AG04450 (cell line): ENCODE data around the gene ARHGAP19. TPM values are rescaled to one million over a fixed set of nuclear protein-coding genes. Genes with fewer than 3 reads are reported as not detected.

ENCODE experiments used
- CTCF ChIA-PET: fragments of 300-600, 350-600 bp; formaldehyde crosslinking; extraction: SDS; loops from one replicate; lab custom pipeline; 2022; ENCODE audit warnings: antibody characterized with exemption, inconsistent platforms; lab: Charles Lee
- POLR2A ChIA-PET: fragments of 350-600 bp; formaldehyde crosslinking; extraction: SDS; loops from one replicate; lab custom pipeline; 2021; ENCODE audit warnings: antibody characterized with exemption, inconsistent platforms; lab: Yijun Ruan, JAX
- DNase-seq: peaks from one replicate; pipeline ENCODE4 v3.0.0-alpha.2; 2011; ENCODE audit warnings: low read depth, low spot score
- H3K27ac ChIP-seq: one replicate; pipeline ENCODE4 v1.5.1; 2012; ENCODE audit warnings: low read depth, low read length, control low read depth
- H3K27me3 ChIP-seq: one replicate; pipeline ENCODE4 v1.6.0; 2012; ENCODE audit warnings: low read length; ENCODE audit not compliant: control insufficient read depth, insufficient read depth
- H3K4me3 ChIP-seq: 2 replicates; pipeline ENCODE4 v1.5.1; 2011; ENCODE audit warnings: mild to moderate bottlenecking, low read depth, low read length, control low read depth
- H3K9me3 ChIP-seq: 2 replicates; pipeline ENCODE4 v1.5.1; 2012; ENCODE audit warnings: low read length; ENCODE audit not compliant: control insufficient read depth, insufficient read depth
- CTCF ChIP-seq: IDR thresholded peaks from 2 replicates; pipeline ENCODE4 v1.5.1; 2011; ENCODE audit warnings: low read depth, low read length, control low read depth, inconsistent platforms
- polyA plus RNA-seq: library from polyadenylated mRNA; depleted of rRNA; stranded (reverse); fragments of >200 nt; gene quantifications from 2 replicates; pipeline ENCODE4 v1.2.3, GENCODE V29; 2011

Gene ARHGAP19
- polyA plus RNA-seq, 1 experiment: 8.6 TPM

DNA sequence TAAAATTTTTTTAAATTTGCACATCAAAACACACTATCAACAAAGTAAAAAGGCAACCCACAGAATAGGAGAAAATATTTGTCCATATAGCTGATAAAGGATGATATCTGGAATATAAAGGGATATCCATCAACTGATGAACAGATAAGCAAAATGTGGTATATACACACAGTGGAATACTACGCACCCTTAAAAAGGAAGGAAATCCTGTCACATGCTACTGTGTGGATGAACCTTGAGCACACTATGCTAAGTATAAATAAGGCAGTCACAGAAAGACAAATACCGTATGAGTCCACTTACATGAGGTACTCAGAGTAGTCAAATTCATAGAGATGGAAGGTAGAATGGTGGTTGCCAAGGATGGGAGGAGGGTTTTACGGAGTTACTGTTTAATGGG lies 37.7 kb downstream of the ARHGAP19 start:
- no peak for DNase-seq
- CTCF ChIA-PET: interaction anchor here (1.1 to 1.7 kb wide), 2 partner anchors 20 to 24 kb away, joined by 6 read pairs; no protein-coding TSS in a partner anchor
- TF ChIP-seq CTCF: no peak

DNA sequence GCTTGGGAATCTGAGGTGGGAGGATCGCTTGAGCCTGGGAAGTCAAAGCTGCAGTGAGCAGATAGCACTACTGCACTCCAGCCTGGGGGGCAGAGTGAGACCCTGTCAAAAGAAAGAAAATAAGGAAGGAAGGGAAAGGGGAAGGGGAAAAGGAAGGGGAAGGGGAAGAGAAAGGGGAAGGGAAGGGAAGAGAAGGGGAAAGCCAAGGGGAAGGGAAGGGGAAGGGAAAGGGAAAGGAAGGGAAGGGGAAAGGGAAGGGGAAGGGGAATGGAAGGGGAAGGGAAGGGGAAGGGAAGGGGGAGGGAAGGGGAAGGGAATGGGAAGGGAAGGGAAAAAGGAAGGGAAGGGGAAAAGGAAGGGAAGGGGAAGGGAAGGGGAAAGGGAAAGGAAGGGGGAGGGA lies 41.5 kb downstream of the ARHGAP19 start:
- no peak for TF ChIP-seq CTCF
- DNase-seq: no peak
- POLR2A ChIA-PET: no interaction called here
- Histone ChIP-seq H3K4me3 (no peak overlapping the region), H3K27ac (no peak overlapping the region), H3K9me3 (no peaks in the 10 kb centered on the region), H3K27me3 (no peaks in the 10 kb centered on the region)
- CTCF ChIA-PET: interaction anchor here (1.0 to 1.2 kb wide), 2 partner anchors 16 to 41 kb away, joined by 3 to 4 read pairs; no protein-coding TSS in a partner anchor

More for the DNA sequence above, 37.7 kb downstream of the ARHGAP19 start:
- Histone ChIP-seq H3K27me3 (no peaks in the 10 kb centered on the region), H3K9me3 (no peaks in the 10 kb centered on the region), H3K4me3 (no peak overlapping the region), H3K27ac (no peak overlapping the region)
- POLR2A ChIA-PET: no interaction called here

- Histone ChIP-seq H3K27me3 (no peaks in the 10 kb centered on the region), H3K4me3 (no peak overlapping the region), H3K9me3 (no peaks in the 10 kb centered on the region), H3K27ac (no peak overlapping the region)
- DNase-seq: no peak
- ChIA-PET POLR2A (no interaction called here), CTCF (interaction anchor here (1.2 to 4.0 kb wide), 3 partner anchors 9 to 171 kb away, joined by 3 to 44 read pairs (median 11); no protein-coding TSS in a partner anchor)
- TF ChIP-seq CTCF: no peak
These were observed 48.6 kb downstream of the ARHGAP19 start for GRCh38 chr10:97243836-97244235.

DNA sequence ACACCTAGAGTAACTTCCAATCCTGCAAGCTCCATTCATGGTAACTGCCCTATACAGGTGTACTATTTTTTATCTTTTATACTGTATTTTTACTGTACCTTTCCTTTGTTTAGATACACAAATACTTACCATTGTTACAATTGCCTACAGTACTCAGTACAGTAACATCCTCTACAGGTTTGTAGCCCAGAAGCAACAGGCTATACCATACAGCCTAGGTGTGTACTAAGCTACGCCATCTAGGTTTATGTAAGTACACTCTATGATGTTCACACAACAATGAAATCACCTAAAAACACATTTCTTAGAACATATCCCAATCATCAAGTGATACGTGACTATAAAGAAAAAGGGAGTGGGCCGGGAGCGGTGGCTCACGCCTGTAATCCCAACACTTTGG lies 53.6 kb downstream of the ARHGAP19 start:
- H3K9me3 ChIP-seq: no peaks in the 10 kb centered on the region
- TF ChIP-seq CTCF: no peak
- ChIA-PET POLR2A (no interaction called here), CTCF (interaction anchor here (0.7 to 7.4 kb wide), 4 partner anchors 28 to 641 kb away, joined by 3 to 116 read pairs (median 10); no protein-coding TSS in a partner anchor)
- H3K4me3 ChIP-seq: no peak overlapping the region
- no peak for DNase-seq
- no peak overlapping the region for H3K27ac ChIP-seq
- H3K27me3 ChIP-seq: no peaks in the 10 kb centered on the region

DNA sequence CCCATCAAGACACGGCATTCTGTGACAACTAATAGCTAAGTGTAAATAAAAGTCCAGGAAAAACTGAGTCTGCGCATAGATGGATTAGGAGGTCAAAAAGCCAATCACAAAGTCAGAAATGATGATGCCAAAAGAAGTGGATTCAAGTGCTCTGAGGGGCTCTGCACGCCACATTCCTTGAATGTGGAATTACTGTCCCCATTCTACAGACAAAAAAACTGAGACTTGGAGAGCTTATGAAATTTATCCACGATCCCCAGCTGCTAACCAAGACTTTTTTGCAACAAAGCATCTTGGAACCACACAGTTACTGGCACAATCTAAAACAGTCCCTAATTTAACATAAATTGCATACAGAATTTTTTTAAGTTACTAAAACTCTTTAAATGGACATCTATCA lies 57.1 kb downstream of the ARHGAP19 start:
- POLR2A ChIA-PET: no interaction called here
- CTCF ChIA-PET: interaction anchor here (0.7 to 7.4 kb wide), 21 partner anchors 9 to 603 kb away, joined by 3 to 116 read pairs (median 8); no protein-coding TSS in a partner anchor
- no peak for TF ChIP-seq CTCF
- Histone ChIP-seq H3K27me3 (no peaks in the 10 kb centered on the region), H3K27ac (no peak overlapping the region), H3K9me3 (no peaks in the 10 kb centered on the region), H3K4me3 (no peak overlapping the region)
- no peak for DNase-seq
